PC-9 (cell line): ENCODE data around the gene ZNF804A. TPM values are rescaled to one million over a fixed set of nuclear protein-coding genes. Genes with fewer than 3 reads are reported as not detected.

Experiments
- BruUV-seq: library from RNA; stranded (reverse); fragments of 400-500 nt; replicated peaks from 2 replicates; lab custom pipeline; 2021; lab: Mats Ljungman, UMichigan
- CTCF ChIA-PET: fragments of 300-600 bp; sonication (Branson Sonifier 250); formaldehyde crosslinking; loops from one replicate; lab custom pipeline; 2022; ENCODE audit warnings: antibody characterized with exemption; lab: Charles Lee
- POLR2A ChIA-PET: fragments of 300-600 bp; sonication (Branson Sonifier 250); formaldehyde crosslinking; loops from one replicate; lab custom pipeline; 2022; ENCODE audit warnings: antibody characterized with exemption; ENCODE audit not compliant: unreplicated experiment; lab: Charles Lee
- DNase-seq, 2 experiments: peaks; one replicate each; pipeline versions ENCODE4 v3.0.0 to v3.0.0-alpha.2; 2015 to 2022; ENCODE audit warnings: mixed read lengths in 1 of 2
- H2AFZ ChIP-seq: fragments of 200-600 bp; sonication (generic); 2 replicates; pipeline ENCODE4 v1.8.1; 2017; ENCODE audit warnings: antibody characterized with exemption
- H3F3A ChIP-seq: fragments of 200-600 bp; sonication (generic); 2 replicates; pipeline ENCODE4 v1.8.1; 2017; ENCODE audit warnings: antibody characterized with exemption, mild to moderate bottlenecking, low read depth; ENCODE audit not compliant: insufficient read depth
- H3K27ac ChIP-seq: fragments of 200-600 bp; sonication (generic); 2 replicates; pipeline ENCODE4 v1.6.1; 2016; ENCODE audit warnings: mixed run types
- H3K27me3 ChIP-seq: fragments of 200-600 bp; sonication (generic); 2 replicates; pipeline ENCODE4 v1.6.1; 2016; ENCODE audit warnings: low read depth, mixed run types; ENCODE audit not compliant: insufficient read depth
- H3K36me3 ChIP-seq: fragments of 200-600 bp; sonication (generic); 2 replicates; pipeline ENCODE4 v1.6.1; 2016; ENCODE audit warnings: low read depth, mixed run types
- H3K4me1 ChIP-seq: fragments of 200-600 bp; sonication (generic); replicated peaks from 2 replicates; pipeline ENCODE4 v1.6.1; 2016; ENCODE audit warnings: mixed run types; ENCODE audit not compliant: insufficient read depth
- H3K4me2 ChIP-seq: fragments of 200-600 bp; sonication (generic); 2 replicates; pipeline ENCODE4 v1.6.1; 2017; ENCODE audit warnings: mixed run types
- H3K4me3 ChIP-seq: fragments of 200-600 bp; sonication (generic); 2 replicates; pipeline ENCODE4 v1.6.1; 2016; ENCODE audit warnings: mixed run types
- H3K79me2 ChIP-seq: fragments of 200-600 bp; sonication (generic); 2 replicates; pipeline ENCODE4 v1.6.1; 2017; ENCODE audit warnings: low read depth, mixed run types
- H3K9me2 ChIP-seq: fragments of 200-600 bp; sonication (generic); 2 replicates; pipeline ENCODE4 v1.8.1; 2017; ENCODE audit warnings: mild to moderate bottlenecking; ENCODE audit not compliant: insufficient read depth
- H3K9me3 ChIP-seq: fragments of 200-600 bp; sonication (generic); 2 replicates; pipeline ENCODE4 v1.8.1; 2016; ENCODE audit warnings: low read depth; ENCODE audit not compliant: insufficient read depth
- H4K20me1 ChIP-seq: fragments of 200-600 bp; sonication (generic); 2 replicates; pipeline ENCODE4 v1.8.1; 2017; ENCODE audit not compliant: insufficient read depth
- CTCF ChIP-seq: fragments of 200-600 bp; sonication (generic); conservative IDR thresholded peaks from 2 replicates; pipeline ENCODE4 v1.6.1; 2017; ENCODE audit warnings: mixed run types, antibody characterized with exemption, mild to moderate bottlenecking, moderate library complexity
- EZH2 ChIP-seq: fragments of 200-600 bp; sonication (generic); IDR thresholded peaks from 2 replicates; pipeline ENCODE4 v1.8.0; 2017; ENCODE audit warnings: antibody characterized with exemption, low read depth
- intact Hi-C: fragments of 100-400 bp; cut with micrococcal nuclease; formaldehyde crosslinking; loops from one replicate; pipeline ENCODE4 v1.10.0; 2022; ENCODE audit not compliant: unreplicated experiment
- total RNA-seq: library from RNA; stranded (reverse); gene quantifications from 2 replicates; pipeline ENCODE4 v1.2.3, GENCODE V29; 2021

ZNF804A gene
- total RNA-seq, 1 experiment from 2014 or later = not detected

DNA sequence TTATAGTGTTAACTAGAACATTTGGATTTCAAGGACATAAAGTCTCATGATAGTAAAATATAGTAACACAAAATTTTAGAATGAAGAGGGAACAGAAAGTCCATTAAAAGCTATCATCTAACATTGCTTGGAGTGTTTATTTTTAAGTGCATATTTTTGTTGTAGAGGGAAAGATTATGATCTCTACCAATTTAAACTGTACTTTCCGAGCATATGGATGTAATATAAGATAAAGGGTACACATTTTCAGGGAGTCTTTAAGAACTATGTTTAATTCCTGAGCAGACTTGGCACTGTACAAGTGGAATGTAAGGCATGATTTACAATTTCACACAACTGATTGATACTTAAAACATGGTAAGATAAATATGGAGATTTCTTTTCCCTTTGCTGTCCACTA lies 34.2 kb upstream of the ZNF804A start:
- ChIA-PET POLR2A (no interaction called here), CTCF (no interaction called here)
- Histone ChIP-seq H3K9me2 (no peaks in the 10 kb centered on the region), H3K9me3 (no peaks in the 10 kb centered on the region), H3K4me3 (no peak overlapping the region), H3K4me1 (no peaks in the 10 kb centered on the region), H3K36me3 (no peaks in the 10 kb centered on the region), H2AFZ (no peak overlapping the region), H3K4me2 (no peak overlapping the region), H4K20me1 (no peaks in the 10 kb centered on the region), H3K79me2 (no peaks in the 10 kb centered on the region), H3K27ac (no peak overlapping the region), H3F3A (no peaks in the 10 kb centered on the region), H3K27me3 (no peaks in the 10 kb centered on the region)
- no peak for TF ChIP-seq CTCF
- TF ChIP-seq EZH2 = no peak
- DNase-seq = no peak
- intact Hi-C loops = no loop called here
- no TSS peak for BruUV-seq

GRCh38 chr2:184566716-184567115 lies 31.6 kb upstream of the ZNF804A start:
- no peak for DNase-seq
- no peak overlapping the region for H2AFZ ChIP-seq

DNA sequence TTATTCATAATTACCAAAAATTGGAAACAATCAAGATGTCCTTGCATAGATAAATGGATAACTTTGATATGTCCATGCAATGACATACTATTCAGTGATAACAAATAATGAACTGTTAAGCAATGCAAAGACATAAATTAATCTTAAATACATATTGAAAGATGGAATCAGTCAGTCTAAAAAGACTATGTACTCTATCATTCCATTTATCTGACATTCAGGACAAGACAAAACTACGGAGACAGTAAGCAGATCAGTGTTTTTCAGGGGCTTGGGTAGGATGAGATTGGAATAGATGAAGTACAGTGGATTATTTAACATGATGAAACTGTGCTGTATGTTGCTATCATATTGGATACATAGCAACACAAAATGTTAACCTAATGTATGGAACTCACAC lies 21.3 kb upstream of the ZNF804A start:
- H3F3A ChIP-seq = no peaks in the 10 kb centered on the region
- H3K4me1 ChIP-seq = no peaks in the 10 kb centered on the region
- no peak overlapping the region for H3K4me2 ChIP-seq
- no peak overlapping the region for H3K27ac ChIP-seq
- no peak overlapping the region for H2AFZ ChIP-seq
- no peaks in the 10 kb centered on the region for H3K36me3 ChIP-seq
- no TSS peak for BruUV-seq
- POLR2A ChIA-PET = no interaction called here
- no peaks in the 10 kb centered on the region for H3K9me3 ChIP-seq
- TF ChIP-seq CTCF (no peak), EZH2 (no peak)
- H3K79me2 ChIP-seq = no peaks in the 10 kb centered on the region
- intact Hi-C loops = no loop called here
- no peaks in the 10 kb centered on the region for H4K20me1 ChIP-seq
- no peaks in the 10 kb centered on the region for H3K27me3 ChIP-seq
- CTCF ChIA-PET = no interaction called here
- no peak overlapping the region for H3K4me3 ChIP-seq
- no peak for DNase-seq
- H3K9me2 ChIP-seq = no peaks in the 10 kb centered on the region

More at GRCh38 chr2:184566716-184567115, 31.6 kb upstream of the ZNF804A start:
- CTCF ChIA-PET = no interaction called here
- Histone ChIP-seq H3K9me2 (no peaks in the 10 kb centered on the region), H3K9me3 (no peaks in the 10 kb centered on the region), H3K4me1 (no peaks in the 10 kb centered on the region), H3K79me2 (no peaks in the 10 kb centered on the region), H3K27ac (no peak overlapping the region), H3K36me3 (no peaks in the 10 kb centered on the region), H3K4me3 (no peak overlapping the region), H3F3A (no peaks in the 10 kb centered on the region), H3K27me3 (no peaks in the 10 kb centered on the region), H3K4me2 (no peak overlapping the region), H4K20me1 (no peaks in the 10 kb centered on the region)
- TF ChIP-seq CTCF (no peak), EZH2 (no peak)
- POLR2A ChIA-PET = no interaction called here
- no TSS peak for BruUV-seq
- intact Hi-C loops = no loop called here
